Hepatocyte (in vitro differentiated cells): ENCODE measurements around the gene RBM28. TPM values are rescaled to one million over a fixed set of nuclear protein-coding genes. Genes with fewer than 3 reads are reported as not detected.

Source experiments
- DNase-seq: peaks from one replicate; pipeline ENCODE4 v3.0.0-alpha.2; 2016; ENCODE audit warnings: low spot score
- H2AFZ ChIP-seq: fragments of 200-600 bp; sonication (generic); 2 replicates; pipeline ENCODE4 v1.6.0; 2016; ENCODE audit warnings: antibody characterized with exemption, mild to moderate bottlenecking
- H3K27ac ChIP-seq: fragments of 200-600 bp; sonication (generic); 2 replicates; pipeline ENCODE4 v1.5.1; 2016; ENCODE audit warnings: mild to moderate bottlenecking
- H3K27me3 ChIP-seq: fragments of 200-600 bp; sonication (generic); 2 replicates; pipeline ENCODE4 v1.6.1; 2016
- H3K36me3 ChIP-seq: fragments of 200-600 bp; sonication (generic); replicated peaks from 2 replicates; pipeline ENCODE4 v1.5.1; 2016; ENCODE audit warnings: low read depth; ENCODE audit not compliant: insufficient read depth
- H3K4me1 ChIP-seq: fragments of 200-600 bp; sonication (generic); 2 replicates; pipeline ENCODE4 v1.5.1; 2016; ENCODE audit warnings: mild to moderate bottlenecking, moderate library complexity; ENCODE audit not compliant: insufficient read depth
- H3K4me2 ChIP-seq: fragments of 200-600 bp; sonication (generic); 2 replicates; pipeline ENCODE4 v1.6.0; 2016
- H3K4me3 ChIP-seq: fragments of 200-600 bp; sonication (generic); 2 replicates; pipeline ENCODE4 v1.5.1; 2016; ENCODE audit warnings: mild to moderate bottlenecking
- H3K79me2 ChIP-seq: fragments of 200-600 bp; sonication (generic); 2 replicates; pipeline ENCODE4 v1.6.0; 2017; ENCODE audit warnings: mild to moderate bottlenecking
- H3K9me2 ChIP-seq: fragments of 200-600 bp; sonication (generic); replicated peaks from 2 replicates; pipeline ENCODE4 v1.6.0; 2017; ENCODE audit warnings: mild to moderate bottlenecking; ENCODE audit not compliant: insufficient read depth
- H3K9me3 ChIP-seq: fragments of 200-600 bp; sonication (generic); 2 replicates; pipeline ENCODE4 v1.5.1; 2016; ENCODE audit warnings: low read depth, mild to moderate bottlenecking
- H4K20me1 ChIP-seq: fragments of 200-600 bp; sonication (generic); 2 replicates; pipeline ENCODE4 v1.6.0; 2016; ENCODE audit warnings: mild to moderate bottlenecking; ENCODE audit not compliant: insufficient read depth, poor library complexity, severe bottlenecking
- EZH2 ChIP-seq: fragments of 200-600 bp; sonication (generic); IDR thresholded peaks from 2 replicates; pipeline ENCODE4 v1.6.1; 2016; ENCODE audit warnings: antibody characterized with exemption, mild to moderate bottlenecking, borderline replicate concordance
- EZH2phosphoT487 ChIP-seq: fragments of 200-600 bp; sonication (generic); IDR thresholded peaks from one replicate; pipeline ENCODE4 v1.6.1; 2018; ENCODE audit warnings: antibody characterized with exemption, mild to moderate bottlenecking, low read depth, moderate library complexity; ENCODE audit not compliant: unreplicated experiment, severe bottlenecking
- WGBS: methylation state at CpG from one replicate; pipeline ENCODE4 v1.1.6; 2016; ENCODE audit warnings: low lambda C conversion rate; ENCODE audit errors: missing lambda C conversion rate; 5-methylcytosine and 5-hydroxymethylcytosine counted together
- polyA plus RNA-seq: library from polyadenylated mRNA; unstranded; fragments of >200 nt; fragmentation: Nextera tagmentation; extraction: Ambion mirVana; gene quantifications from 2 replicates; pipeline ENCODE4 v1.2.1, GENCODE V29; 2016
- total RNA-seq: library from RNA; depleted of rRNA; stranded (reverse); fragments of >200 nt; gene quantifications from 2 replicates; pipeline ENCODE4 v1.2.3, GENCODE V29; 2014
- TF ChIP-seq, protein P1 (sequence below): fragments of 200-600 bp; sonication (generic); IDR thresholded peaks from 2 replicates; pipeline ENCODE4 v1.5.1; 2016; ENCODE audit warnings: antibody characterized with exemption, mild to moderate bottlenecking; ENCODE audit not compliant: poor library complexity

The RBM28 gene
- total and polyA plus RNA-seq, 2 experiments from 2014 or later, result 19.3 to 26.4 TPM

DNA sequence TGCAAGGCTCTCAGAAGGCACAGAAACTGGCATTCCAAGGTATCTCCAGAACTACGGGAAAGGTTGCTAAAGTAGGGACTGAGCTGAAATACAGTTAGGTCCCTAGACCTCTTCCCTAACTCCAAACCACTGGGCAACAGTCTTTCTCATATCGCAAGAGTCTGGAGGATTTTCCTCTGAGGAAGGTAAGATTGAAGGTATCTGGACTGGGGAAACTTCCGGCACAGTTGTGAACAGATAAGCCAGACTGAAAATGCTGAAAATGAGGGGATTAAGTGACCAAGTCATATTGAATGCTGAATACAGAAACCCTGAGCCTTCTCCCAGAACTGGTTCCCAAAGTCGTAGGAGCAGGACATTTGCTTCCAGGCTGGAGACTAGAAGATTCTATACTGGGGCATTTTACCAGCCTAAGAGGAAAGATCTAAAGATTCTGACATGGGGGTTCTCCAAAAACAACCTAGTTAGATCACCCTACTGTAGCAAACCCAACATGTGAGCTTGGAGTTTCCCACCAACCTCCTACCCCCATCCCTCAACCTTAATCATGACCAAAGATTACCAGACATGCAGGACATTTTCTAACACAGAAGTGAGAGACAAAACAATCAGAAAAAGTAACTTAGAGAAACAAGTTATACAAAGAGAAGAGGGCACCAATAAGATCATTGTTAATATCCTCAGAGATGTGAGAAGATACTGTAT, 20.6 kb upstream of the RBM28 start:
- Histone ChIP-seq H3K4me2 (no peak overlapping the region), H3K9me3 (no peaks in the 10 kb centered on the region), H3K4me3 (no peak overlapping the region), H2AFZ (no peak overlapping the region), H3K4me1 (peaks cover 13% of the 10 kb centered on the region), H3K36me3 (no peaks in the 10 kb centered on the region), H3K9me2 (no peaks in the 10 kb centered on the region), H3K79me2 (no peaks in the 10 kb centered on the region), H4K20me1 (no peaks in the 10 kb centered on the region), H3K27ac (no peak overlapping the region), H3K27me3 (peaks cover 72% of the 10 kb centered on the region)
- DNase-seq, result no peak
- TF ChIP-seq EZH2, result no peak
- TF ChIP-seq, protein P1, sequence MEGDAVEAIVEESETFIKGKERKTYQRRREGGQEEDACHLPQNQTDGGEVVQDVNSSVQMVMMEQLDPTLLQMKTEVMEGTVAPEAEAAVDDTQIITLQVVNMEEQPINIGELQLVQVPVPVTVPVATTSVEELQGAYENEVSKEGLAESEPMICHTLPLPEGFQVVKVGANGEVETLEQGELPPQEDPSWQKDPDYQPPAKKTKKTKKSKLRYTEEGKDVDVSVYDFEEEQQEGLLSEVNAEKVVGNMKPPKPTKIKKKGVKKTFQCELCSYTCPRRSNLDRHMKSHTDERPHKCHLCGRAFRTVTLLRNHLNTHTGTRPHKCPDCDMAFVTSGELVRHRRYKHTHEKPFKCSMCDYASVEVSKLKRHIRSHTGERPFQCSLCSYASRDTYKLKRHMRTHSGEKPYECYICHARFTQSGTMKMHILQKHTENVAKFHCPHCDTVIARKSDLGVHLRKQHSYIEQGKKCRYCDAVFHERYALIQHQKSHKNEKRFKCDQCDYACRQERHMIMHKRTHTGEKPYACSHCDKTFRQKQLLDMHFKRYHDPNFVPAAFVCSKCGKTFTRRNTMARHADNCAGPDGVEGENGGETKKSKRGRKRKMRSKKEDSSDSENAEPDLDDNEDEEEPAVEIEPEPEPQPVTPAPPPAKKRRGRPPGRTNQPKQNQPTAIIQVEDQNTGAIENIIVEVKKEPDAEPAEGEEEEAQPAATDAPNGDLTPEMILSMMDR, result no peak
- TF ChIP-seq EZH2phosphoT487, result no peak
- WGBS, result 69% methylated on average over 4 of the region's 4 CpGs

DNA sequence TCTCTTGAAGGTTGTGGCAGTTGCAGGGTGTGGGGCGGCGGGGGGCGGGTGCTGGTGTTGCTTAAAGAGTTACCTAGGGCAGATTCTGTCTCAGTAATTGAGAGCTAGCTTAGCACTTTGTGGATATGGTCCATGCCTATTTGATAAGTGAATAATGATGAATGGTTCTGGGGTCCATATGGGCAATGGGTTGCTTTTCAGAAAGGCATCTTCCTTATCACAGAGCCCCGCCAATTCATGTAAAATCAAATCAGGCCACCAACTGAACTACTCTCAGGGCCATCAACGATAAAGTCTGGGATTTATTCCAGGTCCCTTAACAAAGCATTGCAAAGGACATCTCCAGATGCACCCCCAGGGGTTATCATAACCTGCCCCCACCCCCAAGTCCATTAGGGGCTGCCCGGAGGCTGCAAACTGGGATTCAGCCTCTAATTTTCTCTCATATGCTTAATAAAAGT, 19.6 kb upstream of the RBM28 start:
- no peak overlapping the region for H3K4me2 ChIP-seq
- H2AFZ ChIP-seq, result no peak overlapping the region
- H3K4me3 ChIP-seq, result no peak overlapping the region
- no peaks in the 10 kb centered on the region for H3K36me3 ChIP-seq
- DNase-seq, result no peak
- no peak overlapping the region for H3K27ac ChIP-seq
- peaks cover 13% of the 10 kb centered on the region for H3K4me1 ChIP-seq
- WGBS, result 72% methylated on average over 6 of the region's 6 CpGs
- H3K9me2 ChIP-seq, result no peaks in the 10 kb centered on the region
- H3K27me3 ChIP-seq, result peaks cover 72% of the 10 kb centered on the region
- no peaks in the 10 kb centered on the region for H4K20me1 ChIP-seq
- no peaks in the 10 kb centered on the region for H3K9me3 ChIP-seq
- no peak for TF ChIP-seq EZH2phosphoT487
- no peak for TF ChIP-seq EZH2
- TF ChIP-seq, protein P1, result no peak
- H3K79me2 ChIP-seq, result no peaks in the 10 kb centered on the region

DNA sequence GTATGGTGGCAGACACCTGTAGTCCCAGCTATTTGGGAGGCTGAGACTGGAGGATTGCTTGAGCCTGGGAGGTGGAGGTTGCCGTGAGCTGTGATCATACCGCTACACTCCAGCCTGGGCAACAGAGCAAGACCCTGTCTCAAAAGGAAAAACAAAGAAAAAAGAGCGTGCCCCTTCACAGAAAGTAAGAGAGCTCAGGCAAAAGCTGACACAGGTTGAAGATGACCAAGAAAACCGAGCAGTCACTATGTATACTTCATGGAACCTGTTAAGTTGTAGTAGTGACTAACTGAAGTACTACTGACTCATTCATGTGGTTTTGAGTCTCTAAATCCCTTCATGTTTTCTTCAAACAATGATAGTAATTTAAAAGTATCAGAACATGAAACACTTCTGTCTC, 19.0 kb upstream of the RBM28 start:
- Histone ChIP-seq H3K9me3 (no peaks in the 10 kb centered on the region), H3K4me1 (peaks cover 13% of the 10 kb centered on the region), H2AFZ (no peak overlapping the region), H3K9me2 (no peaks in the 10 kb centered on the region), H3K27me3 (peaks cover 72% of the 10 kb centered on the region), H3K79me2 (no peaks in the 10 kb centered on the region), H3K4me2 (no peak overlapping the region), H3K36me3 (no peaks in the 10 kb centered on the region), H3K27ac (no peak overlapping the region), H4K20me1 (no peaks in the 10 kb centered on the region), H3K4me3 (no peak overlapping the region)
- TF ChIP-seq, protein P1, result no peak
- TF ChIP-seq EZH2phosphoT487 (no peak), EZH2 (no peak)
- no peak for DNase-seq
- WGBS, result 86% methylated on average over 4 of the region's 4 CpGs
